ENCODE results near the gene FAM107B.
A peak's percentile ranks its signal among the peaks of the same experiment; 100 is the strongest.
"Not testable (repeated sequence)": the region's sequence is repeated elsewhere in the genome, so short reads cannot be mapped to it uniquely, and the experiment has no call there.

The FAM107B gene

GRCh38 chr10:14774797-14775196, at the start of gene FAM107B:
Gene FAM107B, minus strand, starts transcription at chr10:14774897. Its CDS starts 234 bp downstream, at chr10:14774663.
- no peak for DNase-seq (ENCODE audit: low spot score)

- DNase-seq (ENCODE audit: low spot score), result no peak
Observed at GRCh38 chr10:14823966-14824365, 49.3 kb upstream of the FAM107B start.

GRCh38 chr10:14822879-14823755, 48.4 kb upstream of the FAM107B start:
- peak; percentile 75 for DNase-seq (ENCODE audit: low spot score)

GRCh38 chr10:14821635-14822375, 47.1 kb upstream of the FAM107B start:
- DNase-seq (ENCODE audit: low spot score), result no peak

- no peak for DNase-seq (ENCODE audit: low spot score)
Observed at GRCh38 chr10:14820775-14821154, 46.1 kb upstream of the FAM107B start.

- DNase-seq (ENCODE audit: low spot score), result peak; percentile 55
Observed at GRCh38 chr10:14820010-14820774, 45.5 kb upstream of the FAM107B start.

- not testable (repeated sequence) for DNase-seq (ENCODE audit: low spot score)
Observed at GRCh38 chr10:14816717-14817116, 42.0 kb upstream of the FAM107B start.

GRCh38 chr10:14815681-14816080, 41.0 kb upstream of the FAM107B start:
- DNase-seq (ENCODE audit: low spot score), result peak; percentile 12

GRCh38 chr10:14812271-14812670, 37.6 kb upstream of the FAM107B start:
- no peak for DNase-seq (ENCODE audit: low spot score)

GRCh38 chr10:14810969-14811953, 36.6 kb upstream of the FAM107B start:
- DNase-seq (ENCODE audit: low spot score), result no peak

GRCh38 chr10:14806318-14806717, 31.6 kb upstream of the FAM107B start:
- no peak for DNase-seq (ENCODE audit: low spot score)

GRCh38 chr10:14803827-14804226, 29.1 kb upstream of the FAM107B start:
- DNase-seq (ENCODE audit: low spot score), result no peak

GRCh38 chr10:14801723-14802122, 27.0 kb upstream of the FAM107B start:
- no peak for DNase-seq (ENCODE audit: low spot score)

- DNase-seq (ENCODE audit: low spot score), result no peak
Observed at GRCh38 chr10:14800397-14800796, 25.7 kb upstream of the FAM107B start.

- no peak for DNase-seq (ENCODE audit: low spot score)
Observed at GRCh38 chr10:14798636-14799035, 23.9 kb upstream of the FAM107B start.

GRCh38 chr10:14787938-14788337, 13.2 kb upstream of the FAM107B start:
- DNase-seq (ENCODE audit: low spot score), result no peak

- no peak for DNase-seq (ENCODE audit: low spot score)
Observed at GRCh38 chr10:14784459-14785055, 9.9 kb upstream of the FAM107B start.

- DNase-seq (ENCODE audit: low spot score), result no peak
Observed at GRCh38 chr10:14782691-14783363, 8.1 kb upstream of the FAM107B start.

- DNase-seq (ENCODE audit: low spot score), result no peak
Observed at GRCh38 chr10:14781763-14782162, 7.1 kb upstream of the FAM107B start.

GRCh38 chr10:14779001-14779651, 4.4 kb upstream of the FAM107B start:
- DNase-seq (ENCODE audit: low spot score), result peak; percentile 19
